HG02852 (cell line): ENCODE results near the gene TAS2R42.

Experiments
- ATAC-seq: cut with Tn5 transposase; IDR thresholded peaks from one replicate; pipeline ENCODE4 v1.9.1; 2021; ENCODE audit warnings: mild to moderate bottlenecking, moderate library complexity; ENCODE audit not compliant: unreplicated experiment

TAS2R42 gene

DNA sequence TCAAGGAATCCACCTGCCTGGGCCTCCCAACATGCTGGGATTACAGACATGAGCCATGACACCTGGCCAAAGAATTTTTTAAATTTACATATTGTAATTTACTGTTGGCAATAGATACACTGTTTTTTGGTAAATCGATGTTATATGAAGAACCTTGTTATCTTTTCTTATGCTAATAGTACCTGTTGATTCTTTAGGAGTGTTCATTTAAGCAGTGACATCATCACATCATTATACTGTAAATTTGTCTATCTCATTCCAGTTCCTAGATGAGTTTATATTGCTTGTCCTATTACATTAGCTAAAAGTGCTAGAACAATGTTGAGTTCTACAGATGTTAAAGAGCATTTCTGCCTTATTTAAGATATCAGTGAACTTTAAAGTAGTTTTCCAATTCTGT lies 39.3 kb downstream of the TAS2R42 start:
- no peak for ATAC-seq

DNA sequence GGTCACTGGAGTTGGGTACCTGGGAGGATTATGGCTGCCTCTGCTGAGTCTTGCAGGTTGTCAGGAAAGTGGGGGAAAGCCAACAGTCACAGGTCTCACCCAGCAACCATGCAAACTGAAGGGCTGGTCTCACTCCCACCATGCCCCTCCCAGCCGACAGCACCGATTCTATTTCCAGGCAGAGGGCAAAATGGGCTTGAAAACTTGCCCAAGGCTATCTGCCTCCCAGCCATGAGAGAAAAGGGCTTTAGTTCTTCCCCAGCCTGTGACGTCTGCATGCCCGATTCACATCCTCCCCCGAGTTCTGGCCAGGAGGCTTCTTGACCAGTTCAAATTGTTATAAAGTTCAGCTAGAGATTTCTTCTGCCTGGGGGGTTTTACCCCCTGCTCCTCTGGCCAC lies 42.4 kb downstream of the TAS2R42 start:
- ATAC-seq, result no peak

DNA sequence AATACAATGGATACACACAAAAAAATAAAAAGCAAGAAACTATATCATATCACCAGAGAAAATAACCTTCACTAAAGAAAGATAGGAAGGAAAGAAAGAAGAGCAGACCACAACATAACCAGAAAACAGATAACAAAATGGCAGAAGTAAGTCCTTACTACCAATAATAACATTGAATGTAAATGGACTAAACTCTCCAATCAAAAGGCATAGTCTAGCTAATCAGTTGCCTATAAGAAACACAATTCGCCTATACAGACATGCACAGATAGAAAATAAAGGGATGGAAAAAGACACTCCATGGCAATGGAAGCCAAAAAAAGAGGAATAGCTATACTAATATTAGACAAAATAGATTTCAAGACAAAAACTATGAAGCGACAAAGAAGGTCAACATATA lies 43.4 kb downstream of the TAS2R42 start:
- ATAC-seq, result no peak

DNA sequence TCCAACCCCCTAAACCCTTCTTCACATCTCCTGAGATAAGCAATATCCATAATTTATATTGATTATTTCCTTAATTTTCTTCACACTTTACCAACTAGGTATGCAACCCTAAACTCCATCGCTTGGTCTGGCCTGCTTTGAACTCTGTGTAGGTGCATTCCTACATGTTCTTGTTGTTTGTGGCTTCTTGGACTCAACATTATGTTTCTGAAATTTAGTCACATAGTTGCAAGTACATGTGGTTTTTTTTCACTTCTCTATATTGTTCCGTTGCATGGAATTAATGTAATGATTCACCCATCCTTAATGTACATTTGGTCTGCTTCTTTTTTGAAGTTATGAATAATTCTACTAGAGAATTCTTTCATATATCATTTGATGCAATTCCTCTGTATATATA lies 50.7 kb downstream of the TAS2R42 start:
- ATAC-seq, result no peak
